ENCODE data around the gene HDAC9.
A peak's percentile ranks its signal among the peaks of the same experiment; 100 is the strongest.

HDAC9 gene

GRCh38 chr7:18495412-18496340 is at the start of gene HDAC9:
Gene HDAC9 (plus strand): TSS chr7:18495749. CDS start chr7:18496303, 554 bp downstream.
- DNase-seq, result peak; percentile 96

- DNase-seq, result no peak
Observed at GRCh38 chr7:18445916-18446520, 49.5 kb upstream of the HDAC9 start.

- no peak for DNase-seq
Observed at GRCh38 chr7:18450019-18450418, 45.5 kb upstream of the HDAC9 start.

GRCh38 chr7:18455606-18456005 is 39.9 kb upstream of the HDAC9 start:
- DNase-seq, result no peak

- no peak for DNase-seq
Observed at GRCh38 chr7:18457832-18458231, 37.7 kb upstream of the HDAC9 start.

GRCh38 chr7:18458830-18459229 is 36.7 kb upstream of the HDAC9 start:
- no peak for DNase-seq

- DNase-seq, result no peak
Observed at GRCh38 chr7:18459484-18460245, 35.9 kb upstream of the HDAC9 start.

GRCh38 chr7:18461785-18462467 is 33.6 kb upstream of the HDAC9 start:
- DNase-seq, result no peak

GRCh38 chr7:18464830-18465229 is 30.7 kb upstream of the HDAC9 start:
- no peak for DNase-seq

- no peak for DNase-seq
Observed at GRCh38 chr7:18467011-18467410, 28.5 kb upstream of the HDAC9 start.

- no peak for DNase-seq
Observed at GRCh38 chr7:18468795-18469194, 26.8 kb upstream of the HDAC9 start.

- no peak for DNase-seq
Observed at GRCh38 chr7:18469316-18469715, 26.2 kb upstream of the HDAC9 start.

- DNase-seq, result no peak
Observed at GRCh38 chr7:18471476-18472160, 23.9 kb upstream of the HDAC9 start.

GRCh38 chr7:18472161-18472483 is 23.4 kb upstream of the HDAC9 start:
- DNase-seq, result no peak

GRCh38 chr7:18473119-18473518 is 22.4 kb upstream of the HDAC9 start:
- DNase-seq, result no peak

- no peak for DNase-seq
Observed at GRCh38 chr7:18474944-18475343, 20.6 kb upstream of the HDAC9 start.

GRCh38 chr7:18475488-18475887 is 20.1 kb upstream of the HDAC9 start:
- DNase-seq, result no peak

- no peak for DNase-seq
Observed at GRCh38 chr7:18481776-18482175, 13.8 kb upstream of the HDAC9 start.

- no peak for DNase-seq
Observed at GRCh38 chr7:18488049-18488448, 7.5 kb upstream of the HDAC9 start.

GRCh38 chr7:18489624-18490023 is 5.9 kb upstream of the HDAC9 start:
- DNase-seq, result no peak

GRCh38 chr7:18491871-18492270 is 3.7 kb upstream of the HDAC9 start:
- no peak for DNase-seq

- DNase-seq, result no peak
Observed at GRCh38 chr7:18494406-18494805, 1.1 kb upstream of the HDAC9 start.
